Pancreas (tissue), 10 donors: ENCODE data around the gene CDH2. TPM values are rescaled to one million over a fixed set of nuclear protein-coding genes. Genes with fewer than 3 reads are reported as not detected.

Experiments used
- ATAC-seq, 4 donors: fragments of 200-7000 bp; cut with Tn5 transposase; one replicate each; pipeline versions ENCODE4 v1.8.0 to v1.9.1; 2020; ENCODE audit warnings: mild to moderate bottlenecking in 4 of 4, moderate library complexity in 4 of 4
- DNase-seq, 6 donors: peaks; one replicate each; pipeline ENCODE4 v3.0.0-alpha.2; 2020
- FAIRE-seq: peaks from 2 replicates; lab custom pipeline; 2012; peaks lifted over from hg19 to GRCh38; lab: Jason Lieb, UNC
- H3K27ac ChIP-seq, 4 donors: fragments of 200-600 bp; sonication (generic); 1 replicate in 3 of 4; 2 replicates in 1 of 4; pipeline versions ENCODE4 v1.5.0 to v1.8.0; 2020
- H3K27me3 ChIP-seq, 4 donors: fragments of 200-600 bp; one replicate each; pipeline ENCODE4 v1.8.0; 2021
- H3K36me3 ChIP-seq, 3 donors: fragments of 200-600 bp; sonication (generic) in 1 of 3; one replicate each; pipeline versions ENCODE4 v1.5.0 to v1.8.0; 2020 to 2021
- H3K4me1 ChIP-seq, 3 donors: fragments of 200-600 bp; one replicate each; pipeline ENCODE4 v1.8.0; 2021
- H3K4me3 ChIP-seq, 4 donors: fragments of 200-600 bp; sonication (generic) in 2 of 4; one replicate each; pipeline versions ENCODE4 v1.5.0 to v1.8.0; 2020 to 2021
- H3K9me3 ChIP-seq, 4 donors: fragments of 200-600 bp; one replicate each; pipeline ENCODE4 v1.8.0; 2021
- WGBS, 2 donors: extraction: QIAGEN DNeasy Blood & Tissue Kit; methylation state at CpG; one replicate each; pipeline ENCODE4 v1.1.7; 2013; 5-methylcytosine and 5-hydroxymethylcytosine counted together
- intact Hi-C, 3 donors: fragments of 100-400 bp; cut with DNase I; formaldehyde crosslinking; loops; one replicate each; pipeline versions ENCODE4 v1.11.1 to v1.14.2; 2022
- polyA plus RNA-seq, 2 donors: library from polyadenylated mRNA; stranded (reverse); fragments of 200-250 nt; gene quantifications; one replicate each; pipeline ENCODE4 v1.2.3, GENCODE V29; 2013
- total RNA-seq, 6 donors: library from RNA; stranded (reverse); fragmentation: NEBNext Ultra II Directional in 4 of 6; extraction: Animal tissue kit (Norgen Biotek cat#: 25700) in 4 of 6; gene quantifications; one replicate each; pipeline versions ENCODE4 v1.2.1 to v1.2.4, GENCODE V29; 2021 to 2023
- TF ChIP-seq, protein P1 (sequence below), 4 donors: fragments of 200-600 bp; sonication (generic) in 3 of 4; IDR thresholded peaks; one replicate each; pipeline versions ENCODE4 v1.5.0 to v1.8.0; 2021; ENCODE audit warnings: antibody characterized with exemption in 4 of 4
- donor health status: healthy with polysubstance abuse.
- donor health status: DM: no; HTN: no; CAD: no; lungs with moderate emphysema.
- donor health status: DM: no; HTN: no; CAD: no.
- donor health status: control.
- donor health status: control.
- donor health status: Bipolar disorder and iron deficiency.
- donor health status: DM: yes; HTN: yes; CAD: no.
- donor health status: DM: no; HTN: no; CAD: no.
- donor health status: DM: no; HTN: no; CAD: no.
- donor health status: DM: yes; HTN: yes; CAD: no.

The CDH2 gene
- total and polyA plus RNA-seq, 8 donors = 0.15 to 2.9 (median 0.93) TPM

DNA sequence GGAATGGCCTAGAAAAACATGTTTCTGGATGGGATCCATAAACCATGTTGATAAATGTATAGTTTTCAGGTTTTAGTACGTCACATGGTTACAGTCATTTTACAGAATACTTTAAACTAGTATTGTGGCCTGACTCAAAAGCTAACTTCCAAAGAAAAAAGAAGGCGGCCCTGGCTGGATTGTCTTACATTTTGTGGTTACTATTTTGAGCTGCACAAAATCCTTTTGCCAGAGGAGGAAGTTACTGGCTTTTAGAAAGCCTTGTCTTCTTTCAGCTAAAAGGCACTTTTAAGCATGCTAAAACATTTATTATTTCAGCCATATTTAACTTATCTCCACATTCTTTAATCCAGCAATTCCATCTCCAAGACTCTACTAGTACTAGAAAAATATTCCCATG is 227.9 kb downstream of the CDH2 start:
- Histone ChIP-seq H3K4me1 (no peaks in the 10 kb centered on the region), H3K27ac (no peak overlapping the region), H3K36me3 (no peaks in the 10 kb centered on the region), H3K9me3 (no peaks in the 10 kb centered on the region), H3K4me3 (no peak overlapping the region), H3K27me3 (peaks cover 0 to 4% (median 0%) of the 10 kb centered on the region in 4 donors)
- TF ChIP-seq, protein P1, sequence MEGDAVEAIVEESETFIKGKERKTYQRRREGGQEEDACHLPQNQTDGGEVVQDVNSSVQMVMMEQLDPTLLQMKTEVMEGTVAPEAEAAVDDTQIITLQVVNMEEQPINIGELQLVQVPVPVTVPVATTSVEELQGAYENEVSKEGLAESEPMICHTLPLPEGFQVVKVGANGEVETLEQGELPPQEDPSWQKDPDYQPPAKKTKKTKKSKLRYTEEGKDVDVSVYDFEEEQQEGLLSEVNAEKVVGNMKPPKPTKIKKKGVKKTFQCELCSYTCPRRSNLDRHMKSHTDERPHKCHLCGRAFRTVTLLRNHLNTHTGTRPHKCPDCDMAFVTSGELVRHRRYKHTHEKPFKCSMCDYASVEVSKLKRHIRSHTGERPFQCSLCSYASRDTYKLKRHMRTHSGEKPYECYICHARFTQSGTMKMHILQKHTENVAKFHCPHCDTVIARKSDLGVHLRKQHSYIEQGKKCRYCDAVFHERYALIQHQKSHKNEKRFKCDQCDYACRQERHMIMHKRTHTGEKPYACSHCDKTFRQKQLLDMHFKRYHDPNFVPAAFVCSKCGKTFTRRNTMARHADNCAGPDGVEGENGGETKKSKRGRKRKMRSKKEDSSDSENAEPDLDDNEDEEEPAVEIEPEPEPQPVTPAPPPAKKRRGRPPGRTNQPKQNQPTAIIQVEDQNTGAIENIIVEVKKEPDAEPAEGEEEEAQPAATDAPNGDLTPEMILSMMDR (IDR thresholded peaks at IDR 0.05) = no peak
- ATAC-seq (no peak), DNase-seq (no peak), FAIRE-seq (no peak)
- intact Hi-C loops = no loop called here
- 72 to 75% methylated on average over 2 of the region's 2 CpGs for WGBS, 2 donors

DNA sequence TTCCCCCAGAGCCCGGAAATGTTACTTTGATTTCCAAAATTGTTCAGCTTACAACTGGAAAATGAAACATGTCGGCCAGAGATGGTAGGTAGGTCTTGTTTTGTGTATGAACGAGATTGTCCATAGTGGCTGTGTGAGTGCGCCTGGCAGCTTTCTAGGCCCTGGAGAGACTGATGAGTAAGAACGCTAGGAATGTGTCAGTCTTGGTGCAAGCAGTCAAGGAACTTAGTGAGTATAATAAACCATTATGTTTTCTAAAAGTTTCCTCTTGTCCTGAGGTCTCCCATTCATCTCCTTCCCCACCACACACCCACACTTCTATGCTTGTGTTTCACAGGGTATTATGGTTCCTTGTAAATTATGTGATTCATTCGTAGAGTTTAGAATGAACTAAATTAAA is 234.2 kb downstream of the CDH2 start:
- DNase-seq (no peak), FAIRE-seq (no peak), ATAC-seq (no peak)
- intact Hi-C loops = no loop called here
- Histone ChIP-seq H3K4me1 (no peaks in the 10 kb centered on the region), H3K36me3 (no peaks in the 10 kb centered on the region), H3K9me3 (no peaks in the 10 kb centered on the region), H3K27ac (no peak overlapping the region), H3K27me3 (peaks cover 0 to 4% (median 0%) of the 10 kb centered on the region in 4 donors), H3K4me3 (no peak overlapping the region)
- TF ChIP-seq, protein P1 (IDR thresholded peaks at IDR 0.05) = no peak
- WGBS, 2 donors = 65 to 81% methylated on average over 6 of the region's 6 CpGs

DNA sequence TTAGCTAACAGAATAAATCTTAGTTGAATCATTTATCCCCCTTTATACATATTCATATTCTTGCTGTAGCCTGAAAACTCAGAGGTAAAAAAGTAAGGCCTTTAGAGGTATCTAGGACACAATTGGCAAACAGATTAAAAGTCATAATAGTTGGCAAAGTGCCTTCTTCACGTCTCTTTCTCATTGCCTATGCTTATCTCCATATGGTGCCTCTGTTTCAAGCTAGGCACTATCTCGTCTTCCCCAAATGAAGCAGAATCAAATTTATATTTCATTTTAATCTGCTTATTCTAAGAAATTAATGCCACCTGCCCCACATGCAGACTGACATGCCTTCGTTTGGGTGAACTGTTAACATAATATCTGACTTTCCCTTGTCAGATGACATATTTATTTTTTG is 245.4 kb downstream of the CDH2 start:
- H3K4me3 ChIP-seq = no peak overlapping the region
- no peaks in the 10 kb centered on the region for H3K36me3 ChIP-seq
- ATAC-seq (no peak), FAIRE-seq (no peak), DNase-seq (no peak)
- H3K27ac ChIP-seq = no peak overlapping the region
- intact Hi-C loops = no loop called here
- H3K9me3 ChIP-seq = no peaks in the 10 kb centered on the region
- 25 to 36% methylated on average over 3 of the region's 3 CpGs for WGBS, 2 donors
- TF ChIP-seq, protein P1 (IDR thresholded peaks at IDR 0.05) = no peak
- no peaks in the 10 kb centered on the region for H3K27me3 ChIP-seq
- H3K4me1 ChIP-seq = no peaks in the 10 kb centered on the region

DNA sequence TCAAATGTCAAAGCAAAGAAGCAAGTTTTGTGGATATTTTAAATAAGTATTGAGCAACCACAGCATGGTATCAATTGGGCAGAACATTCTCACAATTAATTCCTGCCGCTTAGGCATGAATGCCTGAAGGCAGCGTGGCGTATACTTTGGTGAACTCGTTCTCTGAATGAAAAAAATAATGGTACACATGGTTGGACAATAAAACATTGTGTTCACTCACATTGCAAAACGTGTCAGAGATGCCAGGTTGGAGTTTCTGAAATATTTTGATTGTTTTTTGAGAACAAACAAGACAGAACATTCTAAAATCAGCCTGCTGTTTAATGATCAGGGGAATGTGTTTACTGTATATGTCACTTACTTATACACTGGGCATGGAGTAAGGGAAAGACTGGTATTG is 254.2 kb downstream of the CDH2 start:
- FAIRE-seq (no peak), ATAC-seq (no peak), DNase-seq (no peak)
- intact Hi-C loops = no loop called here
- Histone ChIP-seq H3K4me1 (no peaks in the 10 kb centered on the region), H3K36me3 (no peaks in the 10 kb centered on the region), H3K4me3 (no peak overlapping the region), H3K9me3 (no peaks in the 10 kb centered on the region), H3K27me3 (no peaks in the 10 kb centered on the region), H3K27ac (no peak overlapping the region)
- WGBS, 2 donors = 43% methylated on average over 5 of the region's 5 CpGs
- TF ChIP-seq, protein P1 (IDR thresholded peaks at IDR 0.05) = no peak

DNA sequence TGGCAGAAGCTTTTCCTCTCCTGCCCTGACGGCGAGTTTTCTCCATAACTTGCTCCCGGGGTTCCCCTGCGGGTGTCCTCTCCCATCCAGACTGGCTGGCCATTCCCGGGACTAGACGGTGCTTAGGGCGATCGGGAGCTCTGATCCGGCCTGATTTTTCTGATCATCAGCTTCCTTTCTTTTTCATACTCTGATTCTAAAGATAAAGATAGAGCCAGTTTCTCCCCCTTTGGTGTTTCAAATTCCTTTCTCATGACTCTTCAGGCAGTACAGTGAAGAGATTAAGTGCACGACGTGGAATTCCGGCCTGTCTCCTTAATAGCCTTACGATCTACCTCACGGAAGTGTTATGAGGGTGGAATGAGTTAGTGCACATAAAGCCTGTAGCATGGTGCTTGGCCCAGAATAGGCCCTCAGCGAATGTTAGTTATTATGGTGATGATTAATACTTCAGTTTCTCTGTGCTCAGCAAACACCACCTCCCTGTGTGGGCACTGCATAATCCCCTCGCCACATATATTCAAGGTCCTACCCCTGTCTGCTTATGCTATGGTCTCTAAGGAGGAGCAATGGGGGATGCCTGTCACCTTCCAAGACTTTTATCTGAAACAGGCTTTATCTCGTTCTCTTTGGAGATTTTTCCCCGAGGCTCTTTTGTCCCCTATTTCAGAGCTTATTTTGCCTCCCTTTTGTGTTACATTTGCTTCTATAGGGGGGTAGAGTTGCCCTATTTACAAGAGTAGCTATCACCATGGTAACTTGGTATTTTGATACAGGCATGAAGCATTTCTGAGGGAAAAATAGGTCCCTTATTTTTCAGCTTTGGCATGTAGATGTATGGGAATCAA is 254.8 kb downstream of the CDH2 start:
- Histone ChIP-seq H3K9me3 (no peaks in the 10 kb centered on the region), H3K36me3 (no peaks in the 10 kb centered on the region), H3K4me3 (no peak overlapping the region), H3K27ac (no peak overlapping the region), H3K4me1 (no peaks in the 10 kb centered on the region), H3K27me3 (no peaks in the 10 kb centered on the region)
- WGBS, 2 donors = 47 to 48% methylated on average over 18 of the region's 18 CpGs
- TF ChIP-seq, protein P1 (IDR thresholded peaks at IDR 0.05) = no peak
- ATAC-seq (peak in 3 of 4 donors; percentile 54 to 62 (median 57)), FAIRE-seq (no peak), DNase-seq (no peak)
- intact Hi-C loops = no loop called here
